IPS-NIHi7 (cell line): Measurements from ENCODE around the gene HSPB8.
A peak's percentile ranks its signal among the peaks of the same experiment; 100 is the strongest.

Experiments used
- DNase-seq: peaks from one replicate; pipeline ENCODE4 v3.0.0; 2012; ENCODE audit warnings: mixed read lengths; ENCODE audit errors: extremely low spot score

The HSPB8 gene

GRCh38 chr12:119171291-119171690 is 7.4 kb upstream of the HSPB8 start:
- DNase-seq, result no peak

GRCh38 chr12:119171691-119172425 is 6.9 kb upstream of the HSPB8 start:
- DNase-seq, result no peak

GRCh38 chr12:119175081-119175480 is 3.6 kb upstream of the HSPB8 start:
- DNase-seq, result no peak

- DNase-seq, result peak; percentile 31
Measured at GRCh38 chr12:119176267-119177055, 2.3 kb upstream of the HSPB8 start.

GRCh38 chr12:119177056-119177325 is 1.7 kb upstream of the HSPB8 start:
- no peak for DNase-seq

- no peak for DNase-seq
Measured at GRCh38 chr12:119177724-119178380, 879 bp upstream of the HSPB8 start.

GRCh38 chr12:119179335-119180021 is 747 bp downstream of the HSPB8 start:
- DNase-seq, result peak; percentile 70

- DNase-seq, result peak; percentile 43
Measured at GRCh38 chr12:119180380-119181040, 1.8 kb downstream of the HSPB8 start.

GRCh38 chr12:119181202-119181601 is 2.5 kb downstream of the HSPB8 start:
- DNase-seq, result no peak

GRCh38 chr12:119181944-119182343 is 3.2 kb downstream of the HSPB8 start:
- DNase-seq, result no peak

- DNase-seq, result no peak
Measured at GRCh38 chr12:119182701-119183493, 4.2 kb downstream of the HSPB8 start.

- no peak for DNase-seq
Measured at GRCh38 chr12:119183942-119184695, 5.4 kb downstream of the HSPB8 start.

GRCh38 chr12:119195256-119195655 is 16.5 kb downstream of the HSPB8 start:
- no peak for DNase-seq

- DNase-seq, result no peak
Measured at GRCh38 chr12:119198440-119198839, 19.7 kb downstream of the HSPB8 start.

GRCh38 chr12:119200601-119201000 is 21.9 kb downstream of the HSPB8 start:
- DNase-seq, result no peak

GRCh38 chr12:119201789-119202543 is 23.2 kb downstream of the HSPB8 start:
- peak; percentile 46 for DNase-seq

- DNase-seq, result peak; percentile 26
Measured at GRCh38 chr12:119202544-119202943, 23.8 kb downstream of the HSPB8 start.

GRCh38 chr12:119204131-119204530 is 25.4 kb downstream of the HSPB8 start:
- DNase-seq, result no peak

GRCh38 chr12:119204671-119205285 is 26.0 kb downstream of the HSPB8 start:
- no peak for DNase-seq
